HEK293T (cell line): ENCODE measurements around the gene IFI30.

Experiments
- ARNT ChIP-seq: fragments of 450-650 bp; IDR thresholded peaks from 2 replicates; pipeline ENCODE4 v1.6.1; 2017; ENCODE audit warnings: mild to moderate bottlenecking
- FOXM1 ChIP-seq: fragments of 450-650 bp; IDR thresholded peaks from 2 replicates; pipeline ENCODE4 v1.6.1; 2017; ENCODE audit warnings: mild to moderate bottlenecking, borderline replicate concordance
- NFRKB ChIP-seq: fragments of 450-650 bp; IDR thresholded peaks from 2 replicates; pipeline ENCODE4 v1.6.1; 2016; ENCODE audit warnings: mild to moderate bottlenecking, moderate library complexity
- SP1 ChIP-seq: fragments of 450-650 bp; IDR thresholded peaks from 2 replicates; pipeline ENCODE4 v1.6.1; 2017
- TARDBP ChIP-seq: fragments of 450-650 bp; IDR thresholded peaks from 2 replicates; pipeline ENCODE4 v1.6.1; 2016
- ZNF384 ChIP-seq: fragments of 450-650 bp; IDR thresholded peaks from 2 replicates; pipeline ENCODE4 v1.6.1; 2016

DNA sequence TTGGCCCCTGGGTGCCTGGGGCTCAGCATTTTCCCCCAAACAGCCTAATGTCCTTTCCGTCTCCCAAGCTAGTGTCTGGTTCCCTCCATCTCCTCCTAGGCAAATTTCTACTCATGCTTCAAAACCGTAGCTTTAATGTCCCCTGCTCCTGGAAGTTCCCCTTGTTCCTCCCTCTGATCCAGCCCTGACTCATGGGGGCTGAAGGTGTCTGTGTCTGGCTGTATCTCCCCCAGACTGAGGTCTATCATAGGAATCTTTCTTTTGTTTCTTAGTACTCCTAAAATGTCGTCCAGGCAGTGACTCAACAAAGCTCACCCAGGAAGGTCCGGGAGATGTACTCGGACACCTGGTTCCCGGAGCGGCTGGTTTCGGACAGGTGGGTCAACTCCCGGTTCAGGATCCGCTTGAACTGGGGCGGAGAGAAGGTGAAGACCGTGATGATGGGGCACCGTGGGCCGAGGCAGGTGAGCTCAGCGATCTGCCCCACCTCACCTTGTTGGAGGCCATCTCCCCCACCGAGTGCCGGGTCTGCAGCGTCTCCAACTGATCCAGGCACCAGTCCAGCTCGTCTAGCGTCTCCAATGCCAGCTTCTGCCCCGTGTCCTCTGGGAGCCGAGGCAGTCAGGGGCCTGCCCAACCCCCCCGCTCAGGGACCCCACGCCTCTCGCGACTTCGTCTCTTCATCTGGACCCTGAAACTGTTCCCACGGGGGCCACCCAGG, 46.5 kb downstream of the IFI30 start:
- TF ChIP-seq ARNT, result no peak
- no peak for TF ChIP-seq FOXM1
- TF ChIP-seq ZNF384, result no peak
- TF ChIP-seq NFRKB, result no peak
- TF ChIP-seq SP1, result no peak
- no peak for TF ChIP-seq TARDBP
